ENCODE data around the gene ZBTB49.
"Not testable (repeated sequence)": the region's sequence is repeated elsewhere in the genome, so short reads cannot be mapped to it uniquely, and the experiment has no call there.

The ZBTB49 gene

GRCh38 chr4:4256799-4257198 is 33.3 kb upstream of the ZBTB49 start:
- peak; percentile 83 for FAIRE-seq
- no peak for TF ChIP-seq POLR2AphosphoS5 (IDR thresholded peaks at IDR 0.05; ENCODE audit: low read depth, low read length)
- TF ChIP-seq POLR2A (IDR thresholded peaks at IDR 0.05; ENCODE audit: low read depth, low read length): no peak
- TF ChIP-seq PAX5 (IDR thresholded peaks at IDR 0.05; ENCODE audit: insufficient read depth, low read length, severe bottlenecking): no peak
- TF ChIP-seq POU2F2 (IDR thresholded peaks at IDR 0.05; ENCODE audit: low read depth, low read length): no peak
- TF ChIP-seq SPI1 (IDR thresholded peaks at IDR 0.05; ENCODE audit: low read depth, low read length): no peak
- TF ChIP-seq TAF1 (IDR thresholded peaks at IDR 0.05; ENCODE audit: low read depth, low read length): no peak
- no peak for DNase-seq (ENCODE audit: insufficient read length, low spot score)

DNA sequence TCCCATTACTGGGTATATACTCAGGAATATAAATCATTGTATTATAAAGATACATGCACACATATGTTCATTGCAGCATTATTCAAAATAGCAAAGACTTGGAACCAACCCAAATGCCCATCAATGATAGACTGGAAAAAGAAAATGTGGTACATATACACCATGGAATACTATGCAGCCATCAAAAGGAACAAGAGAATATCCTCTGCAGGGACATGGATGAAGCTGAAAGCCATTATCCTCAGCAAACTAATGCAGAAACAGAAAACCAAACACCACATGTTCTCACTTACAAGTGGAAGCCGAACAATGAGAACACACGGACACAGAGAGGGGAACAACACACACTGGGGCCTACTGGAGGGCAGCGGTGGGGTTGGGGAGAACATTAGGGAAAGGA is 32.3 kb upstream of the ZBTB49 start:
- not testable (repeated sequence) for FAIRE-seq; DNase-seq (ENCODE audit: insufficient read length, low spot score)

GRCh38 chr4:4259484-4260100 is 30.5 kb upstream of the ZBTB49 start:
- TF ChIP-seq POLR2AphosphoS5 (IDR thresholded peaks at IDR 0.05; ENCODE audit: low read depth, low read length) (no peak), POLR2A (IDR thresholded peaks at IDR 0.05; ENCODE audit: low read depth, low read length) (no peak), POU2F2 (IDR thresholded peaks at IDR 0.05; ENCODE audit: low read depth, low read length) (no peak), TAF1 (IDR thresholded peaks at IDR 0.05; ENCODE audit: low read depth, low read length) (no peak)
- DNase-seq (ENCODE audit: insufficient read length, low spot score) (no peak), FAIRE-seq (no peak)

- peak; percentile 77 for FAIRE-seq
- peak; percentile 53 for DNase-seq (ENCODE audit: insufficient read length, low spot score)
- TF ChIP-seq TAF1 (IDR thresholded peaks at IDR 0.05; ENCODE audit: low read depth, low read length) (no peak), POLR2AphosphoS5 (IDR thresholded peaks at IDR 0.05; ENCODE audit: low read depth, low read length) (no peak), SPI1 (IDR thresholded peaks at IDR 0.05; ENCODE audit: low read depth, low read length) (no peak), POLR2A (IDR thresholded peaks at IDR 0.05; ENCODE audit: low read depth, low read length) (no peak), PAX5 (IDR thresholded peaks at IDR 0.05; ENCODE audit: insufficient read depth, low read length, severe bottlenecking) (no peak), POU2F2 (IDR thresholded peaks at IDR 0.05; ENCODE audit: low read depth, low read length) (no peak)
Measured at GRCh38 chr4:4260185-4260751, 29.8 kb upstream of the ZBTB49 start.

- TF ChIP-seq SPI1 (IDR thresholded peaks at IDR 0.05; ENCODE audit: low read depth, low read length) (no peak), TAF1 (IDR thresholded peaks at IDR 0.05; ENCODE audit: low read depth, low read length) (no peak), PAX5 (IDR thresholded peaks at IDR 0.05; ENCODE audit: insufficient read depth, low read length, severe bottlenecking) (no peak)
- FAIRE-seq (no peak), DNase-seq (ENCODE audit: insufficient read length, low spot score) (no peak)
Measured at GRCh38 chr4:4267981-4268380, 22.1 kb upstream of the ZBTB49 start.

- no peak for DNase-seq (ENCODE audit: insufficient read length, low spot score)
- TF ChIP-seq POLR2A (IDR thresholded peaks at IDR 0.05; ENCODE audit: low read depth, low read length) (no peak), PAX5 (IDR thresholded peaks at IDR 0.05; ENCODE audit: insufficient read depth, low read length, severe bottlenecking) (no peak), POLR2AphosphoS5 (IDR thresholded peaks at IDR 0.05; ENCODE audit: low read depth, low read length) (no peak), POU2F2 (IDR thresholded peaks at IDR 0.05; ENCODE audit: low read depth, low read length) (no peak), SPI1 (IDR thresholded peaks at IDR 0.05; ENCODE audit: low read depth, low read length) (no peak), TAF1 (IDR thresholded peaks at IDR 0.05; ENCODE audit: low read depth, low read length) (no peak)
- no peak for FAIRE-seq
Measured at GRCh38 chr4:4268776-4269175, 21.3 kb upstream of the ZBTB49 start.

DNA sequence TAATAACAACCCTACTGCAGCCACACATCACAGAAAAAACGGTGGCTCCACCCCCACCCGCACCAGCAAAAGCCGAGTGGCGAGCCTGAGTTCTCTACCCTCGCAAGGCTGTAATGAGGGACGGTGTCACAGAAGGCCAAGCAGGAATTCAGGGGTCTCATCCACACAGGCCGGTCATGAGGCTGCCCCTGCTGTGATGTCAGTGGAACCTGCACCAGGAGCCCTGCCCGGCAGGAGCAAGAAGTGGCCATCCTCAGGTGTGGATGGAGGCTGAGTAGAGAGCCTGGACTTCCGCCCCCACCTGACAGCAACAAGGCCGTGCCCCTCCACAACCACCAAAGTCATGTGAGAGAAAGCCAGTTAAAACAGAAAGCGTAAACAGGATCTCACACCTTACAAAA is 20.7 kb upstream of the ZBTB49 start:
- no peak for DNase-seq (ENCODE audit: insufficient read length, low spot score)
- no peak for FAIRE-seq
- TF ChIP-seq TAF1 (IDR thresholded peaks at IDR 0.05; ENCODE audit: low read depth, low read length) (no peak), POU2F2 (IDR thresholded peaks at IDR 0.05; ENCODE audit: low read depth, low read length) (no peak), POLR2AphosphoS5 (IDR thresholded peaks at IDR 0.05; ENCODE audit: low read depth, low read length) (no peak), PAX5 (IDR thresholded peaks at IDR 0.05; ENCODE audit: insufficient read depth, low read length, severe bottlenecking) (no peak)

GRCh38 chr4:4269856-4270255 is 20.2 kb upstream of the ZBTB49 start:
- no peak for DNase-seq (ENCODE audit: insufficient read length, low spot score)
- no peak for FAIRE-seq

DNA sequence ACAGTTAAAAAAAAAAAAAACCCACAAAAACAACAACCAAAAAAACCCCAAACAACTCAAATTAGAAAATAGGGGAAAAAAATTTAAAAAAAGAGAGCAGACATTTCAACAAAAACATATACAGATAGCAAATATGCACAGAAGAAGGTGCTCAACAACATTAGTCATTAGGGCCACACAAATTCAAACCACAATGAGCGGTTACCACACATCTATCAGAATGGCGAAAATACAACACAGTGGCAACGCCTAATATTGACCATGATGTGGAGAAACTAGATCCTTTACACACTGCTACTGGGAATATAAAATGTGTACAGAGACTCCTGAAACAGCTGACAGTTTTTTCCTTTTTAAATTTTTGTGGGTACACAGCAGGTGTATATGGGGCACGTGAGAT is 19.5 kb upstream of the ZBTB49 start:
- DNase-seq (ENCODE audit: insufficient read length, low spot score) (no peak), FAIRE-seq (no peak)
- TF ChIP-seq POU2F2 (IDR thresholded peaks at IDR 0.05; ENCODE audit: low read depth, low read length) (no peak), SPI1 (IDR thresholded peaks at IDR 0.05; ENCODE audit: low read depth, low read length) (no peak), POLR2A (IDR thresholded peaks at IDR 0.05; ENCODE audit: low read depth, low read length) (no peak), TAF1 (IDR thresholded peaks at IDR 0.05; ENCODE audit: low read depth, low read length) (no peak), POLR2AphosphoS5 (IDR thresholded peaks at IDR 0.05; ENCODE audit: low read depth, low read length) (no peak), PAX5 (IDR thresholded peaks at IDR 0.05; ENCODE audit: insufficient read depth, low read length, severe bottlenecking) (no peak)

More at GRCh38 chr4:4269856-4270255, 20.2 kb upstream of the ZBTB49 start:
- TF ChIP-seq POLR2AphosphoS5 (IDR thresholded peaks at IDR 0.05; ENCODE audit: low read depth, low read length) (no peak), POLR2A (IDR thresholded peaks at IDR 0.05; ENCODE audit: low read depth, low read length) (no peak), POU2F2 (IDR thresholded peaks at IDR 0.05; ENCODE audit: low read depth, low read length) (no peak), SPI1 (IDR thresholded peaks at IDR 0.05; ENCODE audit: low read depth, low read length) (no peak), PAX5 (IDR thresholded peaks at IDR 0.05; ENCODE audit: insufficient read depth, low read length, severe bottlenecking) (no peak), TAF1 (IDR thresholded peaks at IDR 0.05; ENCODE audit: low read depth, low read length) (no peak)

- FAIRE-seq (no peak), DNase-seq (ENCODE audit: insufficient read length, low spot score) (no peak)
- TF ChIP-seq TAF1 (IDR thresholded peaks at IDR 0.05; ENCODE audit: low read depth, low read length) (no peak), POLR2A (IDR thresholded peaks at IDR 0.05; ENCODE audit: low read depth, low read length) (no peak), POLR2AphosphoS5 (IDR thresholded peaks at IDR 0.05; ENCODE audit: low read depth, low read length) (no peak), POU2F2 (IDR thresholded peaks at IDR 0.05; ENCODE audit: low read depth, low read length) (no peak), PAX5 (IDR thresholded peaks at IDR 0.05; ENCODE audit: insufficient read depth, low read length, severe bottlenecking) (no peak), SPI1 (IDR thresholded peaks at IDR 0.05; ENCODE audit: low read depth, low read length) (no peak)
Measured at GRCh38 chr4:4271912-4272311, 18.1 kb upstream of the ZBTB49 start.

Measured in GM12891 (cell line).